ENCODE results near the gene DEFB124.
"Not testable (repeated sequence)": the region's sequence is repeated elsewhere in the genome, so short reads cannot be mapped to it uniquely, and the experiment has no call there.

DEFB124 gene

GRCh38 chr20:31488115-31488514 is 13.2 kb upstream of the DEFB124 start:
- DNase-seq (ENCODE audit: low spot score) = no peak

GRCh38 chr20:31485450-31486339 is 10.8 kb upstream of the DEFB124 start:
- DNase-seq (ENCODE audit: low spot score) = no peak

GRCh38 chr20:31484001-31484400 is 9.1 kb upstream of the DEFB124 start:
- DNase-seq (ENCODE audit: low spot score) = peak; percentile 22

- peak; percentile 79 for DNase-seq (ENCODE audit: low spot score)
Observed at GRCh38 chr20:31476643-31477215, 1.8 kb upstream of the DEFB124 start.

- no peak for DNase-seq (ENCODE audit: low spot score)
Observed at GRCh38 chr20:31476294-31476585, 1.3 kb upstream of the DEFB124 start.

GRCh38 chr20:31475472-31476293 is 756 bp upstream of the DEFB124 start:
- DNase-seq (ENCODE audit: low spot score) = no peak

- DNase-seq (ENCODE audit: low spot score) = no peak
Observed at GRCh38 chr20:31474097-31474436, 860 bp downstream of the DEFB124 start.

- no peak for DNase-seq (ENCODE audit: low spot score)
Observed at GRCh38 chr20:31473331-31474096, 1.4 kb downstream of the DEFB124 start.

GRCh38 chr20:31472395-31473330 is 2.3 kb downstream of the DEFB124 start:
- DNase-seq (ENCODE audit: low spot score) = no peak

GRCh38 chr20:31470946-31471345 is 4.0 kb downstream of the DEFB124 start:
- DNase-seq (ENCODE audit: low spot score) = not testable (repeated sequence)

GRCh38 chr20:31454361-31454760 is 20.6 kb downstream of the DEFB124 start:
- no peak for DNase-seq (ENCODE audit: low spot score)

GRCh38 chr20:31452575-31452974 is 22.4 kb downstream of the DEFB124 start:
- no peak for DNase-seq (ENCODE audit: low spot score)

GRCh38 chr20:31449511-31450414 is 25.2 kb downstream of the DEFB124 start:
- no peak for DNase-seq (ENCODE audit: low spot score)

- DNase-seq (ENCODE audit: low spot score) = no peak
Observed at GRCh38 chr20:31446084-31446819, 28.7 kb downstream of the DEFB124 start.

- no peak for DNase-seq (ENCODE audit: low spot score)
Observed at GRCh38 chr20:31440012-31440659, 34.8 kb downstream of the DEFB124 start, which contains the start of gene DEFB123. Gene DEFB123, plus strand, starts transcription at chr20:31440632. Its CDS starts 67 bp downstream, at chr20:31440699.

GRCh38 chr20:31430568-31431115 is 44.3 kb downstream of the DEFB124 start:
- no peak for DNase-seq (ENCODE audit: low spot score)

- not testable (repeated sequence) for DNase-seq (ENCODE audit: low spot score)
Observed at GRCh38 chr20:31427576-31427975, 47.4 kb downstream of the DEFB124 start.

- DNase-seq (ENCODE audit: low spot score) = not testable (repeated sequence)
Observed at GRCh38 chr20:31426891-31427551, 47.9 kb downstream of the DEFB124 start.
